ENCODE measurements around the gene KCNC3. TPM values are rescaled to one million over a fixed set of nuclear protein-coding genes. Genes with fewer than 3 reads are reported as not detected.

Gene KCNC3
- total and polyA plus RNA-seq, 8 donors, result 8.5 to 29.8 (median 23.9) TPM

GRCh38 chr19:50322931-50323781 lies 6.0 kb downstream of the KCNC3 start:
- TF ChIP-seq CTCF (IDR thresholded peaks at IDR 0.05), result no peak
- peaks cover 11 to 48% of the 10 kb centered on the region in 2 donors for H3K27me3 ChIP-seq
- H3K27ac ChIP-seq, result no peak overlapping the region
- no peaks in the 10 kb centered on the region for H3K9me3 ChIP-seq
- DNase-seq (peak in 1 of 4 donors; percentile 77), ATAC-seq (no peak)
- no peaks in the 10 kb centered on the region for H3K36me3 ChIP-seq
- intact Hi-C loops (cut with DNase I), result no loop called here
- H3K4me3 ChIP-seq, result no peak overlapping the region
- H3K4me1 ChIP-seq, result peaks cover 0 to 28% of the 10 kb centered on the region in 2 donors

- H3K9me3 ChIP-seq, result no peaks in the 10 kb centered on the region
- ATAC-seq, result no peak
- DNase-seq, result peak in 1 of 4 donors; percentile 51
- no peaks in the 10 kb centered on the region for H3K36me3 ChIP-seq
- intact Hi-C loops (cut with DNase I), result no loop called here
- H3K27me3 ChIP-seq, result peaks cover 6 to 40% of the 10 kb centered on the region in 2 donors
- H3K4me1 ChIP-seq, result peaks cover 0 to 21% of the 10 kb centered on the region in 2 donors
- TF ChIP-seq CTCF (IDR thresholded peaks at IDR 0.05), result no peak
- no peak overlapping the region for H3K4me3 ChIP-seq
- no peak overlapping the region for H3K27ac ChIP-seq
Measured at GRCh38 chr19:50322234-50322633, 6.9 kb downstream of the KCNC3 start.

GRCh38 chr19:50321831-50322230 lies 7.3 kb downstream of the KCNC3 start:
- no peak overlapping the region for H3K27ac ChIP-seq
- TF ChIP-seq CTCF (IDR thresholded peaks at IDR 0.05), result no peak
- H3K4me3 ChIP-seq, result no peak overlapping the region
- peaks cover 0 to 17% of the 10 kb centered on the region in 2 donors for H3K4me1 ChIP-seq
- intact Hi-C loops (cut with DNase I), result no loop called here
- peaks cover 5 to 40% of the 10 kb centered on the region in 2 donors for H3K27me3 ChIP-seq
- no peak for ATAC-seq
- H3K9me3 ChIP-seq, result no peaks in the 10 kb centered on the region
- no peak for DNase-seq
- H3K36me3 ChIP-seq, result no peaks in the 10 kb centered on the region

- DNase-seq (peak in 1 of 4 donors; percentile 71), ATAC-seq (no peak)
- Histone ChIP-seq H3K9me3 (no peaks in the 10 kb centered on the region), H3K4me3 (no peak overlapping the region), H3K27me3 (peaks cover 0 to 40% of the 10 kb centered on the region in 2 donors), H3K27ac (no peak overlapping the region), H3K4me1 (peaks cover 0 to 5% of the 10 kb centered on the region in 2 donors), H3K36me3 (no peaks in the 10 kb centered on the region)
- intact Hi-C loops (cut with DNase I), result no loop called here
- TF ChIP-seq CTCF (IDR thresholded peaks at IDR 0.05), result no peak
Measured at GRCh38 chr19:50320596-50320995, 8.6 kb downstream of the KCNC3 start.

- H3K4me1 ChIP-seq, result no peaks in the 10 kb centered on the region
- peaks cover 2 to 40% of the 10 kb centered on the region in 2 donors for H3K27me3 ChIP-seq
- no peak overlapping the region for H3K27ac ChIP-seq
- intact Hi-C loops (cut with DNase I), result no loop called here
- no peak for TF ChIP-seq CTCF (IDR thresholded peaks at IDR 0.05)
- DNase-seq (peak in 1 of 4 donors; percentile 65), ATAC-seq (no peak)
- H3K9me3 ChIP-seq, result no peaks in the 10 kb centered on the region
- H3K4me3 ChIP-seq, result no peak overlapping the region
- H3K36me3 ChIP-seq, result no peaks in the 10 kb centered on the region
Measured at GRCh38 chr19:50320051-50320450, 9.1 kb downstream of the KCNC3 start.
